Tibial nerve (tissue), 4 donors: Measurements from ENCODE around the gene MED22. TPM values are rescaled to one million over a fixed set of nuclear protein-coding genes. Genes with fewer than 3 reads are reported as not detected.

ENCODE experiments used
- DNase-seq, 2 donors: peaks; one replicate each; pipeline ENCODE4 v3.0.0-alpha.2; 2019; ENCODE audit warnings: low spot score in 2 of 2
- H3K27ac ChIP-seq, 4 donors: fragments of 200-600 bp; sonication (generic) in 3 of 4; one replicate each; pipeline ENCODE4 v1.5.1; 2017 to 2019; ENCODE audit warnings: mild to moderate bottlenecking in 1 of 4
- H3K27me3 ChIP-seq, 2 donors: fragments of 200-600 bp; sonication (generic) in 1 of 2; one replicate each; pipeline versions ENCODE4 v1.5.1 to v1.6.0; 2017 to 2019
- H3K36me3 ChIP-seq, 3 donors: fragments of 200-600 bp; sonication (generic); one replicate each; pipeline ENCODE4 v1.5.1; 2018 to 2019
- H3K4me1 ChIP-seq, 4 donors: fragments of 200-600 bp; sonication (generic) in 3 of 4; one replicate each; pipeline ENCODE4 v1.5.1; 2017 to 2019
- H3K4me3 ChIP-seq, 4 donors: fragments of 200-600 bp; sonication (generic) in 3 of 4; one replicate each; pipeline ENCODE4 v1.5.1; 2017 to 2019; ENCODE audit warnings: mild to moderate bottlenecking in 1 of 4, moderate library complexity in 1 of 4
- H3K9me3 ChIP-seq, 4 donors: fragments of 200-600 bp; sonication (generic) in 3 of 4; one replicate each; pipeline ENCODE4 v1.5.1; 2017 to 2019
- EP300 ChIP-seq, 2 donors: sonication (generic); formaldehyde crosslinking; IDR thresholded peaks; one replicate each; pipeline ENCODE4 v1.6.1; 2017; ENCODE audit warnings: antibody characterized with exemption in 2 of 2, mild to moderate bottlenecking in 1 of 2
- POLR2A ChIP-seq, 2 donors: fragments of 450-650 bp; IDR thresholded peaks; one replicate each; pipeline ENCODE4 v1.6.1; 2017; ENCODE audit warnings: antibody characterized with exemption in 2 of 2, mild to moderate bottlenecking in 2 of 2, moderate library complexity in 2 of 2
- WGBS, 2 donors: methylation state at CpG; one replicate each; pipeline ENCODE4 v1.1.5; 2018; 5-methylcytosine and 5-hydroxymethylcytosine counted together
- total RNA-seq, 4 donors: library from RNA; depleted of rRNA; stranded (reverse); fragments of >200 nt; gene quantifications; one replicate each; pipeline ENCODE4 v1.1.0, GENCODE V29; 2016
- TF ChIP-seq, protein P1 (sequence below), 5 experiments: fragments of 200-600 bp in 3 of 5; fragments of 450-650 bp in 2 of 5; sonication (generic) in 3 of 5; IDR thresholded peaks; one replicate each; pipeline ENCODE4 v1.5.1; 2016 to 2019; ENCODE audit warnings: antibody characterized with exemption in 5 of 5, mild to moderate bottlenecking in 3 of 5, moderate library complexity in 2 of 5

The MED22 gene
- total RNA-seq, 4 donors from 2014 or later = 29.3 to 63.6 (median 39.2) TPM

DNA sequence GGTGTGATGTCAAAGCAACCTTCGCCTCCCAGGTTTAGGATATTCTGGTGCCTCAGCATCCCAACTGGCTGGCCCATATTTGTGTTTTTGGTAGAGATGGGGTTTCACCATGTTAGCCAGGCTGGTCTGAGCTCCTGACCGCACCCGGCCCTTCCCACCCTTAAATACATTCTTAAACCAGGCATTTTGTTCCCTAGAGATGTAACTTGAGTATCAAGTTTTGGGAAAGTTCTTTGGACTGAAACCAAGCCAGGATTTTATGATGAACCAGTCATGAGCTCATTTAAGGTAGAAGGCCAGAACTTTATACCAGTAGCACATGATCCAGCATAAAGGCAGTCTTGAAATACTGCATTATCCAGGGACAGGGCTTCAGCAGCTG, 3.6 kb upstream of the MED22 start:
- no peak for TF ChIP-seq POLR2A (IDR thresholded peaks at IDR 0.05)
- TF ChIP-seq, protein P1, sequence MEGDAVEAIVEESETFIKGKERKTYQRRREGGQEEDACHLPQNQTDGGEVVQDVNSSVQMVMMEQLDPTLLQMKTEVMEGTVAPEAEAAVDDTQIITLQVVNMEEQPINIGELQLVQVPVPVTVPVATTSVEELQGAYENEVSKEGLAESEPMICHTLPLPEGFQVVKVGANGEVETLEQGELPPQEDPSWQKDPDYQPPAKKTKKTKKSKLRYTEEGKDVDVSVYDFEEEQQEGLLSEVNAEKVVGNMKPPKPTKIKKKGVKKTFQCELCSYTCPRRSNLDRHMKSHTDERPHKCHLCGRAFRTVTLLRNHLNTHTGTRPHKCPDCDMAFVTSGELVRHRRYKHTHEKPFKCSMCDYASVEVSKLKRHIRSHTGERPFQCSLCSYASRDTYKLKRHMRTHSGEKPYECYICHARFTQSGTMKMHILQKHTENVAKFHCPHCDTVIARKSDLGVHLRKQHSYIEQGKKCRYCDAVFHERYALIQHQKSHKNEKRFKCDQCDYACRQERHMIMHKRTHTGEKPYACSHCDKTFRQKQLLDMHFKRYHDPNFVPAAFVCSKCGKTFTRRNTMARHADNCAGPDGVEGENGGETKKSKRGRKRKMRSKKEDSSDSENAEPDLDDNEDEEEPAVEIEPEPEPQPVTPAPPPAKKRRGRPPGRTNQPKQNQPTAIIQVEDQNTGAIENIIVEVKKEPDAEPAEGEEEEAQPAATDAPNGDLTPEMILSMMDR (IDR thresholded peaks at IDR 0.05) = no peak
- no peak for TF ChIP-seq EP300 (IDR thresholded peaks at IDR 0.05)
- Histone ChIP-seq H3K27ac (peak overlapping the region in 1 of 4 donors; percentile 44), H3K4me3 (no peak overlapping the region), H3K36me3 (peaks cover 0 to 58% (median 27%) of the 10 kb centered on the region in 3 donors), H3K27me3 (no peaks in the 10 kb centered on the region), H3K9me3 (no peaks in the 10 kb centered on the region), H3K4me1 (peaks cover 0 to 56% (median 30%) of the 10 kb centered on the region in 4 donors)
- 75 to 82% methylated on average over 3 of the region's 3 CpGs for WGBS, 2 donors
- no peak for DNase-seq

DNA sequence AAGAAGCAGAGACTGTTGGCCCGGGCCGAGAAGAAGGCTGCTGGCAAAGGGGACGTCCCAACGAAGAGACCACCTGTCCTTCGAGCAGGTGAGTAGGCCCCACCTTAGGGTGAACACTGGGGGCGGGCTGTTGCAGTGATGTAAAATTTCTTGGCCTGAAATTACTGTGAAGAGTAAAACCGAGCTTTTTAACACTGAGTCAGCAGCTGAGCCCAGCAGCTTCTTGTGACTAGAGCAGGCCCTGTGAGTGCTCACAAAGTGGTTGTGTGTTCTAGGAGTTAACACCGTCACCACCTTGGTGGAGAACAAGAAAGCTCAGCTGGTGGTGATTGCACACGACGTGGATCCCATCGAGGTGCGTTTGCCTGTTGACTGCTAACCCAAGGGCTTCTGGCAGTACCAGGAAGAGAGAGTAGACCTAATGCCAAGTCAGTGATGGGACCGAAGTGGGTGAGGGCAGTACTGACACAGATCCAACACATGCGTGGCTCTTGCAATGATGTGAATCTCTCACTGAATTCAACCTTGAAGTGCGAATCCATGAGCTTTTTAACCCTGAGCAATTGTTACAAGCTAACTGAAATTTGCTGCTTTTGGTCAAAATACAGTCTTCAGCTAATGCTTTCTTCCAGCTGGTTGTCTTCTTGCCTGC, 2.2 kb upstream of the MED22 start:
- 84% methylated on average over 15 of the region's 15 CpGs for WGBS, 2 donors
- TF ChIP-seq POLR2A (IDR thresholded peaks at IDR 0.05) (no peak), EP300 (IDR thresholded peaks at IDR 0.05) (no peak)
- TF ChIP-seq, protein P1 (IDR thresholded peaks at IDR 0.05) = no peak
- no peaks in the 10 kb centered on the region for H3K9me3 ChIP-seq
- H3K36me3 ChIP-seq = peaks cover 0 to 67% (median 27%) of the 10 kb centered on the region in 3 donors
- DNase-seq = no peak
- no peaks in the 10 kb centered on the region for H3K27me3 ChIP-seq
- H3K4me1 ChIP-seq = peaks cover 0 to 61% (median 28%) of the 10 kb centered on the region in 4 donors
- H3K27ac ChIP-seq = no peak overlapping the region
- no peak overlapping the region for H3K4me3 ChIP-seq

DNA sequence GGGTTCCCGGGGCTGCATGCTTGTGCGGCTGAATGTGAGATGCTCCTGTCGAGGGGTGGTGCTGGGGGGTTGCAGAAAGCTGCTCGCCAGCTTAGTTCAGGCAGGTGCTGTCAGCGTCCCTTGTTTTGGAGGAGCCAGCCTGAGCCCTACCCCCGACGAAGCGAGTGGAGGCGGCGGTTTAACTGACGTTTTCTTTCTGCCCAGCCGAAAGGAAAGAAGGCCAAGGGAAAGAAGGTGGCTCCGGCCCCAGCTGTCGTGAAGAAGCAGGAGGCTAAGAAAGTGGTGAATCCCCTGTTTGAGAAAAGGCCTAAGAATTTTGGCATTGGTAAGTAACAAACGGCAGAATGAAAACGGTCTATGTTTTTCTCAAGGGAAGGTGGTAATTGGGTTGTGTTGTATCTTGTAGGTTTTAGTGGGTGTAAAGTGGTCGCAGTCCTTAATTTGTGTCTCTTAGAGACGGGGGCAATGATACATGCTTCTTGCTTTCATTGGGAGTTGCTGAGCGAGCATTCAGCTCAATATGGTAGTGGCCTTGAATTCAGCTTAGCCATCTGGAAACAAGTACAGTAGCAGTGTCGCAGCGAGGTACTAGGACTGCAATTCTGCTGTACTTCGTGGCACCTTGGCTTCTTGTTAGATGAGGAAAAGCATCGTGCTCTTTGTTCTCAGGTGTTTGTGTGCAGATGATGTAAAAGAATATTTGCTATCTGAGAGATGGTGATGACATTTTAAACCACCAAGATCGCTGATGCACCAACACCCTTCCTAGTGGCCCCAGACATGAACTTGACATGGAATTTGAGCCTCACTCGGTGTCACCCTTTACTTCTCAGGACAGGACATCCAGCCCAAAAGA, 1.0 kb upstream of the MED22 start:
- Histone ChIP-seq H3K27ac (peak overlapping the region; percentile 74 to 96 (median 92)), H3K9me3 (no peaks in the 10 kb centered on the region), H3K4me3 (peak overlapping the region; percentile 74 to 99 (median 96)), H3K36me3 (peaks cover 0 to 70% (median 29%) of the 10 kb centered on the region in 3 donors), H3K4me1 (peaks cover 0 to 53% (median 24%) of the 10 kb centered on the region in 4 donors), H3K27me3 (no peaks in the 10 kb centered on the region)
- TF ChIP-seq, protein P1 (IDR thresholded peaks at IDR 0.05) = no peak
- TF ChIP-seq POLR2A (IDR thresholded peaks at IDR 0.05) (no peak), EP300 (IDR thresholded peaks at IDR 0.05) (no peak)
- WGBS, 2 donors = 18% methylated on average over 24 to 25 of the region's 25 CpGs
- DNase-seq = no peak

DNA sequence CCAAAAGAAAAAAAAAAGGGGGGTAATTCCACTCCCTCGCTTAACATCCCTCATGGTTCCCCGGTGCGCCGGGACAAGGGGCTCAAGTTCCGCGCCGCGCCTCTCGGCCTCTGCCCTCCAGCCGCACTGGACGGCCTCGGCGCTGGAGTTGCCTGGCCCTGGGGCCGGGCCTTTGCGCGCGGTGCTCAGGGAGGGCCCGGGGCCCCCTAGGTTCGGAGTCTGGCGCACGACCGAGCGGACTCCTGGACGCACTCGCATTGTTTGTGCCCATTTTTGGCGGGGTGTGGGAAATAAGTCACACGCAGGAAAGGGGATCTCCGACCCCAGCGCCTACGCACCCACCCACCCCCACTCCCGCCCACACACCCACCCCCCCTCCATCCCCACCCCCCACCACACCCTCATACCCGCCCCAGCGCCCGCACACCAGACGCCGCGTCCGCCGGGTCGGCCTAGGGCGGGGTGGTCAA, 381 bp downstream of the MED22 start:
- Histone ChIP-seq H3K27ac (peak overlapping the region; percentile 74 to 96 (median 92)), H3K4me3 (peak overlapping the region; percentile 74 to 99 (median 96)), H3K4me1 (peaks cover 0 to 52% (median 24%) of the 10 kb centered on the region in 4 donors), H3K27me3 (no peaks in the 10 kb centered on the region), H3K36me3 (peaks cover 0 to 70% (median 34%) of the 10 kb centered on the region in 3 donors), H3K9me3 (no peaks in the 10 kb centered on the region)
- TF ChIP-seq EP300 (IDR thresholded peaks at IDR 0.05) (no peak), POLR2A (IDR thresholded peaks at IDR 0.05) (no peak)
- TF ChIP-seq, protein P1 (IDR thresholded peaks at IDR 0.05) = peak in 1 of 5 experiments; percentile 8
- WGBS, 2 donors = 0 to 3% methylated on average over 29 to 35 of the region's 41 CpGs
- peak in 1 of 2 donors; percentile 22 for DNase-seq
